ENCODE data around the gene IL26. TPM values are rescaled to one million over a fixed set of nuclear protein-coding genes. Genes with fewer than 3 reads are reported as not detected.

Gene IL26, protein sequence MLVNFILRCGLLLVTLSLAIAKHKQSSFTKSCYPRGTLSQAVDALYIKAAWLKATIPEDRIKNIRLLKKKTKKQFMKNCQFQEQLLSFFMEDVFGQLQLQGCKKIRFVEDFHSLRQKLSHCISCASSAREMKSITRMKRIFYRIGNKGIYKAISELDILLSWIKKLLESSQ
- polyA plus RNA-seq (ENCODE audit: insufficient read length in 3 of 3), result not detected
- long read RNA-seq, donor 1, result 0 reads
- long read RNA-seq, donor 2, result 0 reads
- long read RNA-seq, donor 3, result 0 reads
- long read RNA-seq, donor 4, result 0 reads
- long read RNA-seq, donor 5, result 0 reads
- long read RNA-seq, donor 6, result 0 reads
- long read RNA-seq, donor 7, result 0 reads
- long read RNA-seq, donor 8, result 0 reads
- long read RNA-seq, donor 9, result 0 reads
- long read RNA-seq, donor 10, result 0 reads
- long read RNA-seq, donor 11, result 0 reads
- long read RNA-seq, donor 12, result 0 reads
- long read RNA-seq, donor 13, result 0 reads
- long read RNA-seq, donor 14, result 0 reads
- long read RNA-seq, donor 15, result 0 reads
- long read RNA-seq, donor 16, result 0 reads

DNA sequence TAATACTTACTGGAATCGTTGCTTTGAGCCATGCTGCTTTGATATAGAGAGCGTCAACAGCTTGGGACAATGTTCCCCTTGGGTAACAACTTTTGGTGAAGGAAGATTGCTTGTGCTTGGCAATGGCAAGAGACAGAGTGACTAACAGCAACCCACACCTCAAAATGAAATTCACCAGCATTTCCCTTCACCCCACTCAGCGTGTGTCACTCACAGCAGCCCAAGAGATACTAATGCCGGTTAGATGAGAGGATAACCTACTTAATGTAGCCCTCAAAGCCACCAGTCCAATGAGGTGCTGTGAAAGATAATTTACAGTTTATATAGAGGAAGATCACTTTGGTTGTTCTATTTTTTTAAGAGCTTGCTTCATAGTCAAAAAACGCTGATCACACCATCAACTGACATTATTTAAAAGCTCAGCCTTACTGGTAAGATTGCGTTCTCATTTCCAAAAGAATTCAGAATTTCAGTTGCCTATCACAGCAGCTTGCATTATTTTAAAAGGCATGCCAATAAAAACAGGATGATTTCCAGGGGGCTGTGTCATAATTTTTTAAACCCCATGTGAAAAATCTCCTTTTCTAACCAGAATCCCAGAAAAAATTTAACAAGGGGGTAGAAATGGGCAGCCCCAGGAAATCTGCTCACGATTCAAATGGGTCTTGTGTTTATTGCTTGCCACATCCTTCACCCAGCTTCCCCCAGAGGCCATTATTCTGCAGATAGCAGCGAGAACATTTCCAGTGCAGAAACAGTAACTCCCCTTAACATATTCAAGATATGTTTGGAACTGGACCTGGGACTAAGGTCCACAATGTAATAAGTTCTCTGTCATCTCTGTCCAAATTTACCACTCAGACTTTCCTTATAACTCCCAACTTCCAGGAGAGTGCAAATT lies at the start of gene IL26:
TSS of gene IL26 (minus strand) at position 235 of the 901 bp plus-strand sequence. CDS start at position 181, 54 bp downstream.
- DNase-seq, result no peak

DNA sequence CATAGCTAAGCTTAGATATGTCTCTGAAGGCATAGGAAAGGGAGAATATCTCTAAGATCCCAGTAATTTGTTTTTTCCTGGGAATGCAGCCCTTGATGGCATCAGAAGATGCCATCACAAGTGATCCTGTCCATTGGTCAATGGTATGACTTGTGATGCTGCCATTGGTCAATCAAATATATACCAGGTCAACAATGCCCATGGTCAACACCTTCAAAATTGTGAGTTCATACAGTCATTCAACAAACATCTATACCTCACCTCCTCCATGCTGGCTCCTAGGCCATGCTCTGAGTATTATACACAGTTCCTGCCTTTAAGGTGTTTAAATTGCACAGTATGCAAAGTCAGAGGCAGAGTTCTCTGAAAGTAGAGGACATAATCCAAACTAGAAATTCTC lies 47.1 kb upstream of the IL26 start:
- DNase-seq, result no peak

DNA sequence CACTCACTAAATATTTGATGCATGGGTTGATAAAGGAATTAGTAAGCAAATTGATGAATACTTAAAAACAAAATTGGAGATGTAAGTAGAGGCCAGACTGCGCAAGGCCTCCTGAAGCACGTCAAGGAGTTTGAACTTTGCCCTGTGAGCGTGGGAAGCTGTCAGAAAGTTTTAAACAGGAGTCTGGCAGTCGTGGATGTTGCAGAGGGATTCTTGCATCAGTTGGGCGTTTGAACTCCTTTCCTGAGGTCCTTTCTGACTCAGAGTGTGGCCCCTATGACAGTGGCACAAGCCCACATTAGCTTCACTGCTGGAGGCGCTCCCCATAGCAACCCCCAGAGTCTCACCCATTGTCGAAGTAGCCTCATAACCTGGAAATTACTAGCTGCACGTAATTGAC lies 45.7 kb upstream of the IL26 start:
- no peak for DNase-seq

DNA sequence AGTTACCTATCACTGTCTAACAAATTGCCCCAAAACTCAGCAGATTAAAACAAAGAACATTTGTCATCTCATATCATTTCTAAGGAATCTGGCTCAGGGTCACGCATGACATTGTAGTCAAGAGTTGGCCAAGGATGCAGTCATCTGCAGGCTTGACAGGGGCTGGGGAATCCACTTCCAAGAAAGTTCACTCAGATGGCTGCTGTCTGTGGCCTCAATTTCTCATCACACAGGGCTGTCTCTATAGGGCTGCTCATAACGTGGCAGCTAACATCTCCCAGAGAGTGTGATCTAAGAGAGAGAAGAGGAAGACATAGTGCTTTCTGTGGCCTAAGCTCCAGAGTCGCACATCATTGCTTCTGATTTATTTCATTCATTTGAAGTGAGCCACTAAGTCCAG lies 44.7 kb upstream of the IL26 start:
- no peak for DNase-seq

DNA sequence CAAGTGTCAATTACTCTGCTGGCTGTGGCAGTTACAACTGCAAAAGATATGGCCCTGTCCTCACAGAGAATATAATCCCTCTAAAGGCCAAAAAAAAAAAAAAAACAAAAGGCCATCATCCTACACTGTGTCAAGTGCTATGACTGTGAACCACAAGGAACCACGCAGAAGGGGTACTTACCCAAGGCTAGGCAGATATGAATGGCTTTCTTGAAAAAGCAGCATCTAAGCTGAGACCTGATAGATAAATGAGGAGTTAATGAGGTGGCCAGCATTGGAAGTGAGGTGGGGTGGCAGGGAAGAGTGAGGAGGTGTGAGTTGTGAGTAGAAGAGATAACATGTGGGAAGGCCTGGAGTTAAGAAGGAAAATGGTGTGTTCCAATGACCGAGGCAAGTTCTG lies 44.2 kb upstream of the IL26 start:
- no peak for DNase-seq

DNA sequence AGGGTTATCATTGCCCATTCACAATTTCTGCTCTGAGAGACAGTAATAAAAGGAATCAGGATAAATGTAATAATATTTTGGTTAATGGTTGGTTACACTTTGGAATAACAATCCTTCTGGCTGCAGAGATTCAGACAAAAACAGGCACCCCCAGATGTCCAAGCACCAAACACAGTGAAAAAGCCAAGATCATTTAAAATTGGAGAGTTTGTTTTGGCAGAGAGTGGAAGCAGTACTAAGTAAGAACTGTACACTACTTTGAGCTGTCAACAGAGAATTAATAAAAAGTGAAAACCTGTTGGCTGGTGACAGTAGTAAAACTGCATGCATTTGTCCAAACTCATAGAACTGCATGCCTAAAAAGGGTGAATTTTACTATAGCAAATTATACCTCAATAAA lies 43.4 kb upstream of the IL26 start:
- no peak for DNase-seq

DNA sequence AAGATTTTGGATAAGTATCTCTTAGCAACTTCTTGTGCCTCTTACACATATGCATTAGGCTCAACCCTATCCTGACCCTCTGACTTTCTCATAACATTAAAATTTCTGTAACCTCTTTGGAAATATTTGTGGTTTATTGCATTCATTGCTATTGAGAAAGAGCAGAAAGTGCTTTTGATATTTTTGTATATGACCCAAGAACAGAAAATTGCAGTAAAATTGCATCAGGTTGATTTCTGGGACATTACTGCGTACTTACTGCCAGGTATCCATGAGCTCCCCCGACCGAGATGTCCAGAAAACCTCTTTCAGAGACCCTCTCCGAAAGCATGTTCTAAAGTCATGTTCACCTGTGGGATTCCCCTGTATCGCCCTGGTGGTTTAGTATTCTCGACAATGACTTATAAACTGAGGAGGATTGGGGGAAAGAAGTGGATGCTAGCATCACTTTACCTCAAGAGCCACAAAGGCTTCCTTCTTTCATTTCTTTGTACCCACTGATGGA lies 42.3 kb upstream of the IL26 start:
- DNase-seq, result no peak

DNA sequence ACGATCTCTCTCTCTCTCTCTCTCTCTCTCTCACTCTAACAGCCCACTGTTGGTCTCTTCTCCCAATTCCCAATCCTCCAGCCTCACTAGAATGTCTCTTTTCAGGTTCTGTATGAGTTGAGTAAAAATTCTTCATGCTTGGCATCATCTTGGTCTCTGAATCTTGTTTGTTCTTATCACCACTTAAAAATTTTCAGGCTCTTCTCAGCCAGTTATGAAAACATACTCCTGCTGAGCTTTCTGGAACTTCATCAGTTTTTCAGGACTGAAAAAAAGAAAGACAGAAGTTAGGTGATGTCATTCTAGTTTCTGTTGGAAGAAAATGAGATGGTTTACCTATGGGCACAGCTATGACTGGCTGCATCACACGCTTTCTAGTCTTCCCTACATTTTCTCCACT lies 39.2 kb upstream of the IL26 start:
- no peak for DNase-seq

DNA sequence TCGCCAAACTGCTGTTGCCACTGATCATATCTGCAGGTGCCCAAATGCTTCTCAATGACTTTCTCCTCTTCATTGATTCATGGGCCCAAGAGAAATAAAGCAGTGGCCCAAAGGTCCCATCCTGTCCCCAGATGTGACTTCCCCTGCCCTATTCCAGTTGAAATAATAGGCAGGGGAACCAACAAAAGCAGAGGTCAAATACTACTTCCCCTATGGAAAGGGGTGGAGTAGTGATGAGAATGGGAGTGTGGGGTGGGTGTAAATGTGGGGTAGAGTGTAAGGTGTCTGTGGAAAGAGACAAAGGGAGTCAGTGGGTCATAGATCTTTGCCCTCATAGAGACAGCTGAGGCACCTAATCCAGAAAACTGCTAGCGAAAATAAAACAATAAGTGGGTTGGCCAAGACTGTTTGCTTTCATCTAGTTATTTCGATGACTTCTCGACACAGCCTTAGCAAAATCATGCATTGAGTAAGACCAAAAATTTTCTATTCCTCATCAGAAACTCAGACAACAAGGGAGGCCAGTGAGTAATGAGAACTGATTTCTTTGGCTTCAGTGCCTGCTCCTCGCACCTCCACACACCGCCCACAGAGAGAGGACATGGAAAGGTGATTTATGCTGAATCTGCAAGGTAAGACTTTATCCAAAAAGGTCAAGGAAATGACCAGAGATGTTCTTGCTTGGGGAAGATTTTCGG lies 38.7 kb upstream of the IL26 start:
- no peak for DNase-seq

DNA sequence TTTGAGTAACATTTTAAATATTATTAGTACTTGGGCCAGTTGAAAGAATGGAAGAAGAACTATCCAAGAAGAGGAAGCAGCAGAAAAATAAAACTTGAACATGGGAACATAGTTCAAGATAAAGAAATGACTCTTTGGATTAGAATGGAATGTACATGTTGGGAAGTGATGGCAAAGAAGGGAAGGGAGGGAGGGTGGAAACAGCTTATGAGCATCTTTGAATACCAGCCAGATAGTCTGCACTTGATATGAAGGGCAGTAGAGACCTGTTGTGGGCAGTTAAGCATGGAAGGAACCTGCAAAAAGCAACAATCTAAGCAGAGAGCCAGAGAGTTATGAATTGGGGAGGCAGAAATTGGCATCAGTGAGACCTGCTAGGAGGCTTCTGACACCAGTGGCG lies 37.8 kb upstream of the IL26 start:
- DNase-seq, result no peak

DNA sequence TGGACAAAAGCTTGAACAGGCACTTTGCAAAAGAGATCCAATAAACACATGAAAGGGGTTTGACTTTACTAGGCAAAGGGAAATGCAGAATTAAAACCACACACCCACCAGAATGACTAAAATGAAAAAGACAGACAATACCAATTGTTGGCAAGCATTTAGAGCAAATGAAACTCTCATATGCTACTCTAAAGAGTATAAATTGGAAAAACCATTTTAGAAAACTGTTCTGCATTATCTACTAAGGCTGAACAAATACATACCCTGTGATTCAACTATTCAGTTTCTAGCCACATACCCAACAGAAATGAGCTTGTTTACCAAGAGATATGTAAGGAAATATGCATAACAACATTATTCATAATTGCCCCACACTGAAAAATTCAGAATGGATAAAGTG lies 36.3 kb upstream of the IL26 start:
- no peak for DNase-seq

DNA sequence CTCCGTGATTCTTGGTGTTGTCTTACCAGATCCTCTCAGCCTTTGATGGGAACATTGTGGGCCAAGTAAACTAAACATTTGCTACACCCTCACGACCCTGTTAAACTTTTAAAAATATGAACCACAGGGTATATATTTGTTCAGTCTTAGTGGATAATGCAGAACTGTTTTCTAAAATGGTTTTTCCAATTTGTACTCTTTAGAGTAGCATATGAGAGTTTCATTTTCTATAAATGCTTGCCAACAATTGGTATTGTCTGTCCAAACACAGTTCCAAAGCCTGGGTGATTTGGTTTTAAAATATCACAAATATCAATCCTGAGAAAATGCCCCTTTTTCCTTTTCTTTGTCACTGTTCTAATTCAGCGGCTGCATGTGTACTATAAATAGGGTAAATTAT lies 34.5 kb upstream of the IL26 start:
- no peak for DNase-seq

DNA sequence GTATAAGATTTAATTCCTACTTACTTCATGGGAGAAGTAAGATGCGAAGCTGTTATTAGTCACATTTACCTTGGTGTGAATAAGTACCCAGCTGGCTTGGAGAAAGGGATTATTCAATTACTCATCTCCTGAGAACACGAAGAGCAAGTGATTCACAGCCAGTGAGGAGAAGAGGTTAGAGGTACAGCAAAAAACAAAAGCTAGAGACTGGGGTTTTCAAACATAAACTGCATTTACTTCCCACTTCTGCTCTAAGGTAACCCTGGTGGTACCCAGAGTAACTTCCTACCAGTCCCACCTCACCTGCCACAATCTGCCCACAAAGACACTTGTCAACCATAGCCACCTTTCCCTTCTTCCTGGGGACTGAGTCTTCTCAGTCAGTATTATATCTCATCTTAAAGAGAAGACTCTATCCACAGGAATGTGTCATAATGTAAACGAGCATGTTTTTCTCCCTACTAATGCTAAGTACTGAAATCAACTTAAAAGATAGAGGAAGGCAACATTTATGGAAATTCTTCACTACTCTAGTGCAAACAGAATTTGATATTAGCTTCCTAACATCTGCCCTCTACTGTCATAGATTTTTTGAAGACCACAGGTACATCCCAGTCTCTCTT lies 33.8 kb upstream of the IL26 start:
- DNase-seq, result no peak

DNA sequence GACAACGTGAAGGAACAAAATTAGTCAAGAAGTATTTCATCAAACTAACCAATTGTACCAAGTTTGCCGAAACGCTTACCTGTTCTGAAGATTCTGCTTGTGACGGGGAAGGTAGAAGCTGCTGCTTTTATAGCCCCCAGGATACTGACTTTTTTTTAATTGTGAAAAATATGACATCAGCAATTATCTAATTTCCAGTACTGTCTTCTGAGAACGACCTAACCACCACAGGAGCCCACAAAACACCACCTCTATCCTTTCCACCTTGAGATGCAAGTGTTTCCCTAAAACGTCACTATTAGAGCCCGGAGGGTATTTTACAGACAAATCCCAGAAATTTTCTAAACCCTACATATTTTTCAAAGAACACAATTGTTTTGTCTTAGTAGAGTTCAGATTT lies 27.9 kb upstream of the IL26 start, which contains the start of gene IL22:
TSS of gene IL22 (minus strand) at position 101 of the 400 bp plus-strand sequence. CDS start 156 bp downstream, outside the sequence.
- no peak for DNase-seq

DNA sequence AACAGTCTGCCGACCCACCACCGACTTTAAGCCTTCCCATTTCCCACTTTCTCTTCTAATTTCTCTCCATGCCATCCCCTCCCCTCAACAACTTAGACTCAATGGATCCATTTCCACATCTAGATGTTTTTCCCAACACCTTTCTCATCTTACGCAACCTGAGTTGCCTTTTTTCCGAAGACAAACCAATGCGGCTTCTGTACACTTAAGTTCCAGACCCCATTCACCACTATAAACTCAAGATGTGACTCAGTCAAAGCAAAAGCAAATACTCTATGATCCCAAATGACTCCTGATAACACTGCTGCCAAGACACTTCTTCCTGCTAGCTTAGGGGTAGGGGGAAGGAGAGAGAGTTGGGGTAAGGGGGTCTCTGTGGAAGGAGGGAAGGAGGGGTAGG lies 26.5 kb upstream of the IL26 start:
- DNase-seq, result no peak

DNA sequence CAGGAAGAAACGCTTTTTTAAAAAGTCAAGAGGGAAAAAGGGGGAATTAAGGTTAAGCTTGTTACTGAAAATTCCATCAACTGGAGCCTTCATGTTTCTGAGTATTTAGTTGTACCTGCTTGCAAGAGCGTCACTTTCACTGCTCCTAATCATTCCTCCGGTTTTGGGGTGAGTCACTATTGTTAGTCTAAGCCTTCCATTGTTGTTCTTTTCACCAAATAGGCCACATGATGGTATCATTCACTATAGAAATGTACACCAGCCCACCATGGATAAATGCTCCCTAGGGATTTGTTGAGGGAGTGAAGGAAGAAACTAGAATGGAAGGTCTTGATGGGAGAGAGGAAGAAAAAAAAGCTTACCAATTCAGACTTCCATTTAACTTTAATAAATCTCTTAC lies 24.8 kb upstream of the IL26 start:
- no peak for DNase-seq

DNA sequence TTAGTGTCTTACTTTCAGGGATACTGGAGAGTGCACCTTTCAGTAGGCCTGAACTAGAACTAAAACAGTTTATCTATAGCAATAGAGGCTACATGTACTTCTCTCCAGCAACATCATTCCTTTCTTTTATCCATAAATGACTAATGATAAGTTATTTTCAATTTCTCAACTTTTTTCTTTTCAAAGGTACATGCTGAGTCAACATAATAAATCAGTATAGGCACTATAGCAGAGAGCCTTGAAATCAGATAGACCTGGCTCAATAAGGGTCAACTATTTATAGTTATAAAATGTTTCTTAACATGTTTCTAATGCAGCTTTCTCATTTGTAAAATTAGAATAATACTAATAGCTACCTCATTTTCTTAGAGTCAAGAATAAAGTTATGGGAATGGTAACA lies 22.2 kb upstream of the IL26 start:
- no peak for DNase-seq

DNA sequence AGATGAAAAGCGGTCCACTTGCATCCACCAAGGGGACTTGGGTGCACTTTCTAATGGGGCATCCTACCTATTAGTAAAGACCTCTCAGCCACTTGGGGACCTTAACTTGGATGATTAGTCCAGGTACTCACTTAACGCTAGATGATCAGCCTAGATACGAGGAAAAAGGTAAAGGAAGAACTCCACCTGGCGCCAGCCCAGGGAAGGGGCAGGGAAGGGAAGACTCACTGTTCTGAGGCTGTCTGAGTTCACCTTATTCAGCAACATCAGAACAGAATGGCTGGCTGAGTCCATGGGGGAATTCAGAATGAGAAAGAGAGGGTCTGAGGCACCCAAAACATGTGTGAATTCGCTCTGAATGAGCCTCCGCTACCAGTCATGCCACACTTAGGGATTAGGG lies 20.7 kb upstream of the IL26 start:
- no peak for DNase-seq

DNA sequence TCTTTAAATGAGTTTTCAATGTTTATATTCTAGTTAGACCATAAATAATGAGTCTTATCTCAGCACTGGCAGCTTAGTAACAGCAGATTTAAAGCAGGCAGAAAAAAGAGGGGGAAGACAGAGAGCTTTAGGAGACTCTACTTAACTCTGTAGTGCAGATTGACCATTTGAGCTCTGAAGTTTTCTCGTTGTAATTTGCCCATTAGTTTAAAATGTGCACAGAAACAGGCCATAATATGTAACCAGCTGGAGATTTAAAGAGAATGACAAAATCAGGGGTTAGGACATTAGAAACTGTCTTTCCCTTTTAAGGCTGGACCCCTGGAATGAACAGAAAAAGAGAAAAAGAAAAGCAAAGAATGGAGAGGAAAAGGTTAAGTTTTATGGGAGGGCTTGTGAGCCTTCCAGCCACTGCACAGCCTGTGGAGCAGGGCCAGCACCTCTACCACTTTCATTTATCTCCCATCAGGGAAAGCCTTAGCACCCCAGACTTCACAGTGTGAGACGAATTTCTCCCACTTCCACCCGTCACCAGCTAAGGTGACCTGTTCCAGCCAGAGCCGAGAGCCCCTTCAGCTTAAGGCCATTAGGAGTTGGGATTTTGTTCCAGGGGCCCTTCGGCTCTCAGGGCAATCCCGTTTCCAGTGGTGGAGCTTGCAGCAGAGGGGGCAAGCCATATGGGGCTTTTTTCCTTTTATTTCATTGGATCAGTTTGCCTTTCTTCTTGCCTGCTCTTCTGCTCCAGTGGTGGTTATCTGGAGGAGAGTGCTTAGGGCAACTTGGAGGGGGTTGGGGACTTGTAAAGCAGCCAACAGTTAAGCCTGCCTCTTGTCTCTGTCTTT lies 19.8 kb upstream of the IL26 start:
- DNase-seq, result peak; percentile 56

DNA sequence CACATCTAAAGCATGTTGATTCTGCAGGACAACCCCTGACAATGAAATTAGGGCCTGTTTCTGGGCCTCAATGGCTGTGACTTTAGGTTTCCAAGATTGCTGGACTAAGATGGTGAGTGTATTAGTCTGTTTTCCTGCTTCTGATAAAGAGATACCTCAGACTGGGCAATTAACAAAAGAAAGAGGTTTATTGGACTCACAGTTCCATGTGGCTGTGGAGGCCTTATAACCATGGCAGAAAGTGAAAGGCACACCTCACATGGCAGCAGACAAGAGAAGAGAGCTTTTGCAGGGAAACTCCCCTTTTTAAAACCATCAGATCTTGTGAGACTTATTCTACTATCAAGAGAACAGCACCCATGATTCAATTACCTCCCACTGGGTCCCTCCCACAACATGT lies 17.2 kb upstream of the IL26 start:
- DNase-seq, result no peak

DNA sequence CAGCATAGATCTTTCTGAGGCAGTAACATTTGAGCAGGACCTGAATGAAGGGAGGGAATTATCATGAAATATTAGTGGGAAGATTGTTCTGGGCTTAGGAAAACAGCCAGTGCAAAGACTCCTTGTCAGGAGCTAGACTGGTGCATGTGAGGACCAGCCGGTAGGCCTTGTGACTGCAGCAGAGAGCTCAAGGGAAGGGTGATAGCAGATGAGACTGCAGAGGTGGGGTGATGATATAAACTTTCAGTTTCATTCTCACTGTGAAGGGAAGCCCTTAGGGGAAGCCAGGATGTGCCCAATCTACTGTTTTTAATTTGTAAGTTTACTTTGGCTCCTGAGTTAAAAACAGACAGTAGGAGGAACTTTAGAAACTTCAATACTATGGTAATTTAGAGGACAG lies 15.4 kb upstream of the IL26 start:
- no peak for DNase-seq
